ENCODE data around the gene DTNA.
"Not testable (repeated sequence)": the region's sequence is repeated elsewhere in the genome, so short reads cannot be mapped to it uniquely, and the experiment has no call there.

DTNA gene

DNA sequence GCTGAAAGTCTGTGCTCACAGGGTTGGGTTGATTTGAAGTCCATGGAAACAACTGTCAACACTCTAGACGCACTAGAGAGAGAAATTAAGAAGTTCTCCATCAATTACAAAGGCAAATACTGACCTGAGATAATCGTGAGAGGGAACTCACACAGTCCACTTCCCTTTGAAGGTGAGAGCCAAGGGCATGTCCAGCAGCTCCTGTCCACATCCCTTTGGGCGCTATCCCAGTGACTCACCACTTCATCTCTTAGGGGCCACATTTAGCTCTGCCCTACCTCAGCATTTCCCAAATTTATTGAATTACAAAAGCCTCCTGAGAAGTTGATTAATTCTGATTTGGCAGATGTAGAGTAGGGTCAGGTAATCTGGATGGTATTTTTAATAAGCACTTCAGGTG is 182.3 kb downstream of the DTNA start:
- no peaks in the 10 kb centered on the region for H3K36me3 ChIP-seq (replicated peaks)
- DNase-seq (ENCODE audit: low spot score in 2 of 2): no peak
- no peaks in the 10 kb centered on the region; the same call in 1 of the 2 replicates for H3K9me3 ChIP-seq
- in situ Hi-C loops (cut with MboI; ENCODE audit: low sequenced_read_pairs): no loop called here
- no peaks in the 10 kb centered on the region for H3K4me1 ChIP-seq
- H3K27me3 ChIP-seq (ENCODE audit: low read depth): no peaks in the 10 kb centered on the region
- H3K4me3 ChIP-seq: no peak overlapping the region

DNA sequence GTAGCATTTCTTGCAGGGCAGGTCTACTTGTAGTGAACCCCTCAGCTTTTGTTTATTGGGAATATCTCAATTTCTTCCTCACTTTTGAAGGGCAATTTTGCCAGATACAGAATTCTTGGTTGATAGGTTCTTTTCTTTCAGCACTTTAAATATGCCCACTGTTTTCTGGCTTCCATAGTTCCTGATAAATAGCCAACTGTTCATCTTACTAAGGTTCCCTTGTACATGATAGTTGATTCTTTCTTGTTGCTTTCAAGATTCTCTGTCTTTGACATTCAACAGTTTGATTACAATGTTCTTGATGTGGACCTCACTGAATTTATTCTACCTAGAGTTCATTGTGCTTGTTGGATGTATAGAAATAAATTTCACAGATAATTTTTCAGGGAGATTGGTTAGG is 183.1 kb downstream of the DTNA start:
- Histone ChIP-seq H3K9me3 (no peaks in the 10 kb centered on the region; the same call in 1 of the 2 replicates), H3K27me3 (ENCODE audit: low read depth) (no peaks in the 10 kb centered on the region), H3K36me3 (replicated peaks) (no peaks in the 10 kb centered on the region), H3K4me1 (no peaks in the 10 kb centered on the region), H3K4me3 (no peak overlapping the region)
- no peak for DNase-seq (ENCODE audit: low spot score in 2 of 2)
- in situ Hi-C loops (cut with MboI; ENCODE audit: low sequenced_read_pairs): no loop called here

DNA sequence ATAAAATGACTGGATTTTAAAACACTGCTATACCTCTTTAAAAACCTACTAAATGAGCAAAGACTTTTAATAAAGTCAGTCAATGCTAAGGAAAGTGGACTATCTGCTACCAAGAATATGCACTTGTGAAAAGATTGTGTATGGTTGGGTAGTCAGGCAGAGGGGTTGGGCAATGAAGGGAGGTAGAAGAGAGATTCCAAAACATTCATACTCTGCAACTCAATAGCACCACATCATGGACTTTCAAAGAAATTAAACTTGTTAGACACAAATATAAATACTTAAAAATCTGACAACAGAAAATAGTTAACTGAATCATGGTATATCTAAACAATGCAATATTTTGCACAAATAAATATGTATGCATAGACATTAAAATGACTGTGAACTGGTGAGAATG is 191.2 kb downstream of the DTNA start:
- DNase-seq (ENCODE audit: low spot score in 2 of 2): no peak
- Histone ChIP-seq H3K9me3 (no peaks in the 10 kb centered on the region), H3K4me3 (no peak overlapping the region), H3K27me3 (ENCODE audit: low read depth) (no peaks in the 10 kb centered on the region), H3K36me3 (replicated peaks) (no peaks in the 10 kb centered on the region), H3K4me1 (no peaks in the 10 kb centered on the region)
- in situ Hi-C loops (cut with MboI; ENCODE audit: low sequenced_read_pairs): no loop called here

DNA sequence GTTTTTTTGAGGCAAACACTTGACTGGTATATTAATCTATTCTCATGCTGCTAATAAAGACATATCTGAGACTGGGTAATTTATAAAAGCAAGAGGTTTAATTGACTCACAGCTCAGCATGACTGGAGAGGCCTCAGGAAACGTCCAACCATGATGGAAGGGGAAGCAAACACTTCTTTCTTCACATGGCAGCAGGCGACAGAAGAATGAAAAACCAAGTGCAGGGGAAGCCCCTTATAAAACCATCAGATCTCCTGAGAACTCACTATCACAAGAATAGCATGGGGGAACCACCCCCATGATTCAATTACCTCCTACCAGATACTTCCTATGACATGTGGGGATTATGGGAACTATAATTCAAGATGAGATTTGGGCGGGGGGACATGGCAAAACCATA is 194.9 kb downstream of the DTNA start:
- DNase-seq (ENCODE audit: low spot score in 2 of 2): no peak
- in situ Hi-C loops (cut with MboI; ENCODE audit: low sequenced_read_pairs): no loop called here

DNA sequence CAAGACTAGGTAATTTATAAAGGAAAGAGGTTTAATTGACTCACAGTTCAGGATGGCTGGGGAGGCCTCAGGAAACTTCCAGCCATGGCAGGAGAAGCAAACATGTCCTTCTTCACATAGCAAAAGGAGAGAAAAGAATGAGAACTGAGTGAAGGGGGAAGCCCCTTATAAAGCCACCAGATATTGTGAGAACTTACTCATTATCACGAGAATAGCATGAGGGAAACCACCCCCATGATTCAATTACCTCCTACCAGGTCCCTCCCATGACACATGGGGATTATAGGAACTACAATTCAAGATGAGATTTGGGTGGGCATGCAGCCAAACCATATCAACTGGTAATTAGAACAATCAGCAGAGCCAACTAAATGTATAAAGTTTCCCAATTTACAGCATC is 196.9 kb downstream of the DTNA start:
- DNase-seq (ENCODE audit: low spot score in 2 of 2); H3K36me3 ChIP-seq (replicated peaks); H3K4me1 ChIP-seq; H3K4me3 ChIP-seq; in situ Hi-C loops (cut with MboI; ENCODE audit: low sequenced_read_pairs); H3K27me3 ChIP-seq (ENCODE audit: low read depth); H3K9me3 ChIP-seq: not testable (repeated sequence)

More for the DNA sequence above, 194.9 kb downstream of the DTNA start:
- Histone ChIP-seq H3K4me3 (no peak overlapping the region), H3K36me3 (replicated peaks) (no peaks in the 10 kb centered on the region), H3K27me3 (ENCODE audit: low read depth) (no peaks in the 10 kb centered on the region), H3K9me3 (no peaks in the 10 kb centered on the region), H3K4me1 (no peaks in the 10 kb centered on the region)

DNA sequence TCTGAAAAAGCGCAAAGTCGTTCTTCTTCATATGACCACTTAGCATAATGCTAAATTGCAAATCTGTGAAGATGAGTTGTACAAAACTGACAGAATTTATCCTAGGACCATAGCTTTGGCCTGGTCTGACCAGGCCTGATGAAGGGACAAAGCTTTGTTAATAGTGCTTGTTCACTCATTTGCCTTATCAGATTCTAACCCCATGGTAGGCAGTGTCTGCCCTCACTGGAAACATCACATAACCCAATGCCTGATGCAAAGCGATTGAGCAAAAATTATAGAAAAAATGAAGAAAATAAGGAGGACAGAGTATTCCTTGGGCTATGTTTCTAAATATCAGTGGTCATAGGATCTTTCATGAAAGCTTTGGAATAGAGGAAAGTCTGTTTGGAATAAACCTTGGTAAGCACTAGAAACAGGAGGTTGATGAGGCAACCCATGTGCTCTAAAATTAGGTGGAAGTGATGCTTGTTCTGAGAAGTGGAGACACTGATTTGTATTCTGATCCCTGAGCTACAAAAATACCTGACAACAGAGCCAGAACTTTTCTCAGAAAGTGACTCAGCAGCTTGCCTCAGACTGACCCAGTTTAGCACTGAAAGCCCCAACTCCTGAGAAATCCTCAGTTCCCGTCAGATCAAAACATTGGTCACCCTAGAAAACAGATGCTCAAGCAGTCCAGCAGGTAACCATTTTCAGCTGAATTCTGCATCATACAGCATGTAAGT is 199.7 kb downstream of the DTNA start:
- H3K4me3 ChIP-seq: no peak overlapping the region
- no peak for DNase-seq (ENCODE audit: low spot score in 2 of 2)
- no peaks in the 10 kb centered on the region for H3K27me3 ChIP-seq (ENCODE audit: low read depth)
- H3K9me3 ChIP-seq: no peaks in the 10 kb centered on the region
- H3K4me1 ChIP-seq: no peaks in the 10 kb centered on the region
- in situ Hi-C loops (cut with MboI; ENCODE audit: low sequenced_read_pairs): no loop called here
- H3K36me3 ChIP-seq (replicated peaks): no peaks in the 10 kb centered on the region

DNA sequence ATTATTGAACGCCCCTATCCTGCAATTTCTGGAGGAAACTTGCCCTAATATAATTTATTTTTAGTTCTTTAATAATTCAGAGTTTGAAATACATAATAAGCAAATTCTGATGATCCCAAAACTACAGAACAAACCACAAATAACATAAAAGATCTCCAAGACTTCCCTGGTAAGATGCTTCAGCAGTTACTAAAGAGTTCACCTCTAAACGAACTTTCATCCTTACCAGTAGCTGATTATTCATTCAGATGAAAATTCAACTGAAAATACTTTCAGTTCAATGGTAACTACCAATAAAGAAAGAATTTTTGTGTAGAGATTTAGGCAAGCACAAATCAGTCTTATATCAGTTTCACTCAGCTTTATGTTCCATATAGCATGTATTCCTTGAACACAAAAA is 201.0 kb downstream of the DTNA start:
- Histone ChIP-seq H3K36me3 (replicated peaks) (no peaks in the 10 kb centered on the region), H3K9me3 (no peaks in the 10 kb centered on the region), H3K4me1 (no peaks in the 10 kb centered on the region), H3K4me3 (no peak overlapping the region), H3K27me3 (ENCODE audit: low read depth) (no peaks in the 10 kb centered on the region)
- no peak for DNase-seq (ENCODE audit: low spot score in 2 of 2)
- in situ Hi-C loops (cut with MboI; ENCODE audit: low sequenced_read_pairs): no loop called here

DNA sequence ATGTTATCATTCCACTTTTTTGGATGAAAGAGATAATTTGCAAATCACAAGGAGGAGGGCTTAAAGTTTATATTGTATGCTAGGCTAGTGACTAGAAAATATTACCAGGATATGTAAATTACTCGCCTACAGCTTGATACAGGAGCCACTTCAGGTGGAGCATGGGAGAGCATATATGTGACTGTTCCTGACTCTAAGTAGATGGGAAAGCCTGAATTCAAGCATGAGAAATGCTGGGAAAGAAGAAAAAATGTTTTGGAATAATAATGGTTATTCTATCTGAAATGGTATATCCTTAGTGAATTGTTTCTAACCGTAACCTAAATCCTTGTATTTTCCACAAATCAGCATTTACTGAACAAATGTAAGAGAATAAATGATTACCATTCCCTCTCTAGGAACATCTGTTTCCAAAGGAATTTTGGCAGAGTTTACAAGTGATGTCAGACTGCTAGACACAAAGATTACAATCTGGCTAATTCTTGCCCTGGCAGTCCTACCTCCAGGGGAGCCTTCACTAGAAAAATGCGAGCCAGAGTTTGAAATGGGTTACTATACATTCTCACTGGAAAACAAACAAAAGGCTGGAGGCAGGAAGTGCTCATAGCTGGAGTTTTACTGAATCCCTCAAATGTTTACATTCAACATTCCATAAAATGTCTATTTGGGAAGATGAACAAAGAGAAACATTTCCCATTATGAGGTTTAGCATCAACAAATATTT is 201.7 kb downstream of the DTNA start:
- in situ Hi-C loops (cut with MboI; ENCODE audit: low sequenced_read_pairs): no loop called here
- Histone ChIP-seq H3K4me3 (no peak overlapping the region), H3K36me3 (replicated peaks) (no peaks in the 10 kb centered on the region), H3K9me3 (no peaks in the 10 kb centered on the region), H3K27me3 (ENCODE audit: low read depth) (no peaks in the 10 kb centered on the region), H3K4me1 (no peaks in the 10 kb centered on the region)
- no peak for DNase-seq (ENCODE audit: low spot score in 2 of 2)

DNA sequence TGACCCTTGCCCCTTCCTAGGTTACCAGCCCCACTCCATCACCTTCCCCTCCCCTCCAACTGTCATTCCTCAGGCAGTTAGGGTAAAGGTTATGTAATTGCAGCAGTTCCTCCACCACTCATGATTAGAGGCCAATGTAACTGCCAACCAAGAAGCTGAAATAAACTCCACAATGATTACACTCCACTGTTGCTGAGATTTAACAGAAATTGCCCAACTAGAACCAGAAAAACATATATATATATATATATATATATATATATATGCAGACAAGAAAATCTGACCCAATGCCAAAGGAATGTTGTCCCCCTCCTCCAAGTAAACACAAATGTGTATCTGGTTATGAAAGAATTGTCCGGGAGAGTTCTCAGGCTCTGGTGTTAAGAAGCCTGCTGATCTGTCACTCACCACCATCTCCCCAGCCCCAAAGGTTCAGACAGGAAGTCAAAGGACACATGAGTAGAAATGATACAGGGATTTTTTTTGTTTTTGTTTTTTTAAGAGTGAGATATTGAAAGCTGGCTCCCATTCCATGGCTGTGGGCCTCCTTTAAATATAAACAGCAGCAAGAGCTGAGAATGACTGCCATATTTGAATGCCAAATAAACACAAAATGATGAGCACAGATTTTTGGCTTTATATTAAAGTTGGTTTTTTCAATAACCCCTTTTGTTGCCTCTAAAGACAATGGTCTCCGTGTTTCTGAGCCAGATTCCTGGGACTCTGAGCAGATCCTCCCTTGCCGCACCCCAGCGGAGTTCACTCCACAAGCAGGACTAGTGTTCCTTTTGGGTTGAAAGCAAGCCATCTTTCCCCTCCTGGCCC is 204.0 kb downstream of the DTNA start:
- H3K36me3 ChIP-seq (replicated peaks): no peaks in the 10 kb centered on the region
- no peak overlapping the region for H3K4me3 ChIP-seq
- DNase-seq (ENCODE audit: low spot score in 2 of 2): no peak
- no peaks in the 10 kb centered on the region for H3K27me3 ChIP-seq (ENCODE audit: low read depth)
- in situ Hi-C loops (cut with MboI; ENCODE audit: low sequenced_read_pairs): no loop called here
- no peaks in the 10 kb centered on the region for H3K9me3 ChIP-seq
- no peaks in the 10 kb centered on the region for H3K4me1 ChIP-seq

DNA sequence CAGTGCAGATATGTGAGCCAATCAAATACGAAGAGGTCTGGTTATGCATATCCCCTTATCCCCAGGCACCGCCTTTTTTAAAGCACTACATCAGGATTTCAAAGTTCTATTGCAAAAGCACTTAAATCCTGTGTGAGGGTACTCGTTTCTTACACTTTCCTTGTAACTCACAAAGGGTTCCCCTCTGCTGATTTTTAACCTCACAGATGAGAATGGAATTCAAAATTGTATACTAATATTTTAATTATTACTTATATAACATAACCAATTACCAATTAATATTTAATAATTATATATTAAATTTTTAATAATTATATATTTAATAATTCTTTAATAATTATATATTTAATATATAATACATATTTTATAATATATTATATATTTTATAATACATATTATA is 204.9 kb downstream of the DTNA start:
- Histone ChIP-seq H3K4me3 (no peak overlapping the region), H3K9me3 (no peaks in the 10 kb centered on the region), H3K4me1 (no peaks in the 10 kb centered on the region), H3K27me3 (ENCODE audit: low read depth) (no peaks in the 10 kb centered on the region), H3K36me3 (replicated peaks) (no peaks in the 10 kb centered on the region)
- in situ Hi-C loops (cut with MboI; ENCODE audit: low sequenced_read_pairs): no loop called here
- no peak for DNase-seq (ENCODE audit: low spot score in 2 of 2)

DNA sequence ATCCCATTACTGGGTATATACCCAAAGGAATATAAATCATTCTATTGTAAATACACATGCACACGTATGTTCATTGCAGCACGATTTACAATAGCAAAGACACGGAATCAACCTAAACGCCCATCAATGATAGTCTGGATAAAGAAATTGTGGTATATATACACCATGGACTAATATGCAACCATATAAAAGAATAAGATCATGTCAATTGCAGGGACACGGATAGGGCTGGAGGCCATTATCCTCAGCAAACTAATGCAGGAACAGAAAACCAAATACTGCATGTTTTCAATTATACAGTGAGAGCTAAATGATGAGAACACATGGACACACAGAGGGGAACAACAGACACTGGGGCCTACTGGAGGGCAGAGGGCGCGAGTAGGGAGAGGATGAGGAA is 206.4 kb downstream of the DTNA start:
- H3K4me3 ChIP-seq; in situ Hi-C loops (cut with MboI; ENCODE audit: low sequenced_read_pairs); H3K9me3 ChIP-seq; H3K4me1 ChIP-seq; H3K36me3 ChIP-seq (replicated peaks); DNase-seq (ENCODE audit: low spot score in 2 of 2); H3K27me3 ChIP-seq (ENCODE audit: low read depth): not testable (repeated sequence)

DNA sequence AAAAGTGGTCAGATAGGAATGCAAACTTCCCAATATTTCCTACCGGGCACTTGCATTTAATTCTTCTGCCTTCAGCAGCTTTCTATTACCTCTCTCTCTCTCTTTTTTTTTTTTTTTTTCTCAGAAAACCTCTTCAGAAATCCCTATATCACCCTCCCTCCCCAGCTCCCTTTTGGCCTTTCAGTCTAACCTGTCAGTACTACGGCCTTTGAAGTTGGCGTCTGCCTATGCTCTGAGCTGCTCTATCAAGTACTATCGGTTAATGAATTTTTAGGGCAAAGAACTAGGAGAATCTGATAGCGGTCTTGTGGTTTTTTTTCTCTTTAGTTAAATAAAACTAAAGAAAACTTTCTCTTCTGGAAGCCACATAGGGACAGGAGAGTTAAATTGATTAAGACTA is 208.8 kb downstream of the DTNA start:
- in situ Hi-C loops (cut with MboI; ENCODE audit: low sequenced_read_pairs): no loop called here
- DNase-seq (ENCODE audit: low spot score in 2 of 2): no peak
- peaks cover 3% of the 10 kb centered on the region; the same call in 1 of the 2 replicates for H3K27me3 ChIP-seq (ENCODE audit: low read depth)
- no peaks in the 10 kb centered on the region for H3K4me1 ChIP-seq
- H3K9me3 ChIP-seq: no peaks in the 10 kb centered on the region
- no peak overlapping the region for H3K4me3 ChIP-seq
- H3K36me3 ChIP-seq (replicated peaks): no peaks in the 10 kb centered on the region

DNA sequence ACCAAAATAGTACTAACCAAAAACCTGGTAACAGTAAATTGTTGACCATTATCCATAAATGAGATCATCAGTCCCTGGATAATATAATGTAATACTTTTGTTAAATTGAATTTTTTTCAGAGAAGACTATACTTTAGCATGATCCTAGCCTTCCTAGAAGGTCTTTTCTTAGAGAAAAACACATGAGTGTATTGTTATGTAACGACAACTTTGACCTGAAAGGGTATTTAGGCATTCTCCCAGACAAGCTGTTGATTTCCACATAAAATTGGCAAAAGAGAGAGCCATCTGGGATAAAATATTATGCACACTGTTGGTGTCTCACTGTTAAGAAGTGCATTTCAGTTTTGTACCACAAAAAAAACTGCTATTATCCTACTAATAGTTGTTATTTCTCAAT is 211.1 kb downstream of the DTNA start:
- no peaks in the 10 kb centered on the region for H3K36me3 ChIP-seq (replicated peaks)
- peaks cover 3% of the 10 kb centered on the region; the same call in 1 of the 2 replicates for H3K27me3 ChIP-seq (ENCODE audit: low read depth)
- no peaks in the 10 kb centered on the region for H3K9me3 ChIP-seq
- H3K4me1 ChIP-seq: no peaks in the 10 kb centered on the region
- H3K4me3 ChIP-seq: no peak overlapping the region
- in situ Hi-C loops (cut with MboI; ENCODE audit: low sequenced_read_pairs): no loop called here
- DNase-seq (ENCODE audit: low spot score in 2 of 2): no peak

DNA sequence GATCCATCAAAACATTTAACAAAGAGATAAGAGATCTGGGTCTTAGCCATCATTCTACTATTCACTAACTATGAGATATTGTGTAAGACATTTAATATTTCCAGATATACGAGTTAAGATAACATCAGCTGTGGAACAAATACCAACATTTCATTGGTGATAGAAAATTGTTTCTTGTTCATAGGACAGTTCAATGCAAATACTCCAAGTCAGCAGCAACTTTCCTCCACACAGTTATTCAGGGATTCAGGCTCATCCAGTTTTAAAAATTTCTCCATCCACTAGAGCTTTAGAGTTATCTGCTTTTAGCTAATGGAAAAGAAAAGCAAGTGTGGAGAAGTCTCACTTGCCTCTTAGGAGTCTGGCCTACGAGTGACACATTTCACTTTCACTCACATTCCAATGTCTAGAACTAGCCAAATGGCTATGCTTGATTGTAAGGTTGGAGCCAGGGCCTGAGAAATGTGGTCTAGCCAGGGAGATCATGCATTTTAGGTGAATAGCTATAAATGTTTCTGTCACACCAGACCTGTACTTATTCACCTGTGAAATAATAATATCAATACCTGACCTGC is 211.8 kb downstream of the DTNA start:
- no peaks in the 10 kb centered on the region for H3K36me3 ChIP-seq (replicated peaks)
- no peak overlapping the region for H3K4me3 ChIP-seq
- no peaks in the 10 kb centered on the region for H3K9me3 ChIP-seq
- H3K4me1 ChIP-seq: no peaks in the 10 kb centered on the region
- H3K27me3 ChIP-seq (ENCODE audit: low read depth): peaks cover 3% of the 10 kb centered on the region; the same call in 1 of the 2 replicates
- no peak for DNase-seq (ENCODE audit: low spot score in 2 of 2)
- in situ Hi-C loops (cut with MboI; ENCODE audit: low sequenced_read_pairs): no loop called here
